OCI-LY3 (cell line): ENCODE measurements around the gene ABLIM2.

Experiments
- EZH2phosphoT487 ChIP-seq: fragments of 200-600 bp; shearing (Covaris generic); IDR thresholded peaks from 2 replicates; pipeline ENCODE4 v1.6.1; 2018; ENCODE audit warnings: antibody characterized with exemption, mixed run types, low read depth
- TF ChIP-seq, protein P1 (sequence below): fragments of 200-600, 300-600 bp; sonication (generic); IDR thresholded peaks from 2 replicates; pipeline ENCODE4 v1.5.1; 2014; ENCODE audit warnings: antibody characterized with exemption, low read length, low read depth

- TF ChIP-seq, protein P1, sequence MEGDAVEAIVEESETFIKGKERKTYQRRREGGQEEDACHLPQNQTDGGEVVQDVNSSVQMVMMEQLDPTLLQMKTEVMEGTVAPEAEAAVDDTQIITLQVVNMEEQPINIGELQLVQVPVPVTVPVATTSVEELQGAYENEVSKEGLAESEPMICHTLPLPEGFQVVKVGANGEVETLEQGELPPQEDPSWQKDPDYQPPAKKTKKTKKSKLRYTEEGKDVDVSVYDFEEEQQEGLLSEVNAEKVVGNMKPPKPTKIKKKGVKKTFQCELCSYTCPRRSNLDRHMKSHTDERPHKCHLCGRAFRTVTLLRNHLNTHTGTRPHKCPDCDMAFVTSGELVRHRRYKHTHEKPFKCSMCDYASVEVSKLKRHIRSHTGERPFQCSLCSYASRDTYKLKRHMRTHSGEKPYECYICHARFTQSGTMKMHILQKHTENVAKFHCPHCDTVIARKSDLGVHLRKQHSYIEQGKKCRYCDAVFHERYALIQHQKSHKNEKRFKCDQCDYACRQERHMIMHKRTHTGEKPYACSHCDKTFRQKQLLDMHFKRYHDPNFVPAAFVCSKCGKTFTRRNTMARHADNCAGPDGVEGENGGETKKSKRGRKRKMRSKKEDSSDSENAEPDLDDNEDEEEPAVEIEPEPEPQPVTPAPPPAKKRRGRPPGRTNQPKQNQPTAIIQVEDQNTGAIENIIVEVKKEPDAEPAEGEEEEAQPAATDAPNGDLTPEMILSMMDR = no peak
- no peak for TF ChIP-seq EZH2phosphoT487
These were observed 116.7 kb downstream of the ABLIM2 start for GRCh38 chr4:8041868-8042267.
